ENCODE data around the gene ARHGAP26. TPM values are rescaled to one million over a fixed set of nuclear protein-coding genes. Genes with fewer than 3 reads are reported as not detected.

Gene ARHGAP26
- polyA plus RNA-seq, 6 donors from 2014 or later = 2.4 to 8.7 (median 4.1) TPM

DNA sequence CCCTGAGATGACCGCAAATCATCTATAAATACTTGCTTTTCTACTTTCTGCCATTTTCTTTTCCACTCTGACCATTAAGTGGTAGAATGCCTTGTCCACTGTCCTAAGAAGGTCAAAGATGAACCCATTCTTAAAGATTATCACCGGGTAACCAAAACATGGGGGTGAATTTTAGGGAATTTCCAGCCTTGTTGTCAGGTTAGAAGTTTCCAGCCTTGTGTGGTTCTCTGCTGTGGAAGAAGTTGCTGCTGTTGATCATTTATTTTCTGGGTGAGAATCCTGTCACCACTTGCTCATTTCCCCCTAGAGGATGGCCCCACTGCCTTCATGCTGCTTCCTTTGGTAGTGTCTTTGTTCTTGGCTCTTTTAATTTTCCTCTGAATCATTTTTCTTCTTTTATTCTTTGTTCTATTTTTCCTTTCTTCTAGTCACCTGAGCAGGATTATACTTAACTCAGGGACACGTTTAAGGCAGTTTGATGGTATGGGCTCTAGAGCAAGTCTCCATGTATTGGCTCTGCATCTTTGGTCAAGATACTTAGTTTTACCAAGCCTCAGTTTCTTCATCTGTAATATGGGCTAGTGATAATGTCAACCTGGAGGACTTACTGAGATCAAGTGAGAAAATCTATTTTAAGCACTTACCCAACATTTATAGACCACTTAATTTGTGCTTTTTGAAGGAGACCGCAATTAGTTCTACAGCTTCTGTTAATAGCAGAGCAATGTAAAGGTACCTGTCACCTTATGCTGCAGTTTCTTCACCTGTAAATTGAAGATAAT, 266.2 kb downstream of the ARHGAP26 start:
- DNase-seq (no peak), ATAC-seq (ENCODE audit: low read depth in 2 of 2) (peak in 1 of 2 donors; percentile 28)
- Mint-ChIP-seq H3K4me3 (no peak overlapping the region), H3K9me3 (no peaks in the 10 kb centered on the region), H3K27me3 (no peaks in the 10 kb centered on the region), H3K27ac (peak overlapping the region in 2 of 6 donors; percentile 18 to 89), H3K36me3 (peaks cover 0 to 21% of the 10 kb centered on the region in 2 donors), H3K4me1 (peaks cover 23 to 28% (median 27%) of the 10 kb centered on the region in 3 donors)

DNA sequence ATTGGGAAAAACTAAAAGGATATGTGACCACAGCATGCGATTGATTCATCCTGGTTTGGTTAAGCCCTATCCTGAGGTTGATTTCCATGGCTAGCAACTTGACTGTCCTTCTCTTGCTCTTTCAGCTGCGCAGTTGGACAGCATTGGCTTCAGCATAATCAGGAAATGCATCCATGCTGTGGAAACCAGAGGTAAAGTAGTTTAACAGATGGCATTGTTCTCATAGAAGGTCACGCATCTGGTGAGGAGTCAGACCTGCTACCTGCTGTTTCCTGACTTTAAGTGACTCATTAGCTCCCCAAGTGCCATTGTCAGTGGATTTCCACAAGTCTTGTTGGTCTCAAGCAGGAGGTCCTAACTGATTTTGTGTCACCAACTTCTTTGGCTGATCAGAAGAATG, 266.9 kb downstream of the ARHGAP26 start:
- Mint-ChIP-seq H3K4me3 (no peak overlapping the region), H3K27me3 (no peaks in the 10 kb centered on the region), H3K4me1 (peaks cover 19 to 20% (median 19%) of the 10 kb centered on the region in 3 donors), H3K36me3 (peaks cover 4 to 21% of the 10 kb centered on the region in 2 donors), H3K27ac (no peak overlapping the region), H3K9me3 (no peaks in the 10 kb centered on the region)
- DNase-seq (no peak), ATAC-seq (ENCODE audit: low read depth in 2 of 2) (no peak)

DNA sequence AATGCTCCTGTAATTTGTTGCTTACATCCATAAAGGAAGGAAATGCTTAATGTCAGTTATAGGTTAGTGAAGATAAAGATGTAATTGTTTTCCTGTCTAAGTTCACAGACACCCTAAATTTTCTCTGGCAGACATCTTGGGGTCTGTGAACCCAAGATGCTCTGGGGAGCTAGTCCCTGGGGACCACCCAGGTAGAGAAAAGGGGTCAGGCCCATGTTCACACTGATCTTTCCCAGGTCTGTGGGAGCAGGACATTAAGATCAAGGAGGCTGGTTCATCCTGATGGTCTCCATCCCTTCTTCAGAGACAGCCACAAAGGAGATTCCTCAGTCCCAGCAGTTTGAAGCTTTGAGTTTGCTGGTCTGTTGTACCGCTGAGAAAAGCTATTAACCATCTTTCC, 267.5 kb downstream of the ARHGAP26 start:
- Mint-ChIP-seq H3K27ac (no peak overlapping the region), H3K36me3 (peaks cover 7 to 28% of the 10 kb centered on the region in 2 donors), H3K4me3 (no peak overlapping the region), H3K27me3 (no peaks in the 10 kb centered on the region), H3K9me3 (no peaks in the 10 kb centered on the region), H3K4me1 (peaks cover 14 to 15% (median 15%) of the 10 kb centered on the region in 3 donors)
- ATAC-seq (ENCODE audit: low read depth in 2 of 2) = no peak
- DNase-seq = no peak

DNA sequence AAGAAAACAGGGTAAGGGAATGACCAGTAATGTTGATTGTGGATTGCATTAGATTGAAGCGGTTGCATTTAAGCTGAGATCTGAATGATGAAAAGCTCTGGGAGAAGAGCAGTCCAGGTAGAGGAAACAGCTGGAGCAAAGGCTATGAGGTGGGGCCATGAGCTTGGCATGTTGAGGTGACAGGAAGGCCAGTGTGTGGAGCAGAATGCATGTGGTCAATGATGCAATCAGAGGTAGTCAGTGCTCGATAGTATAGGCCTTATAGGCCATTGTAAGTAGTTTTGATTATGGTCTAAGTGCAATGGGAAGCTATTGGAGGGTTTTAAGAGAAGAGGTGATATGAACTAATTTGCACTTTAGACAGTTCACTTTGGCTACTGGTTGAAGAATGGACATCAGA, 270.4 kb downstream of the ARHGAP26 start:
- Mint-ChIP-seq H3K27ac (peak overlapping the region in 1 of 6 donors; percentile 26), H3K36me3 (peaks cover 7 to 39% of the 10 kb centered on the region in 2 donors), H3K27me3 (no peaks in the 10 kb centered on the region), H3K4me3 (no peak overlapping the region), H3K4me1 (peaks cover 9 to 10% (median 10%) of the 10 kb centered on the region in 3 donors), H3K9me3 (no peaks in the 10 kb centered on the region)
- ATAC-seq (ENCODE audit: low read depth in 2 of 2) = no peak
- no peak for DNase-seq

DNA sequence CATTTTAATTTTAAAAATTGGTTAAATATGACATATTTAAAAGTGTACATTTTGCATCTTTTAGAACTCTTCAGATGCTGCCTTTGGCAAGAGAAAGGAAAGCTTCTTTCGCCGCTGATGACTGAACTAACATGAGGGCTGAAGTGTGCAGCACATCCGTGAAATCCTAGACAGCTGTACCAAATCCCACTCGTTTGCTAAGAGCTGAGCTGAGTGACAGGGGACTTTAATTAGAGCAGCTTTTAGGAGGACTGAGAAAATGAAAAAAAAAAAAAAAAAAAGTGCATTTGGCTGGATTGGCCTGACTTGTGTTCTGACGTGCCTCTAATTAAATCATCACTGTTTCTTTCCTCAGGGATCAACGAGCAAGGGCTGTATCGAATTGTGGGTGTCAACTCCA, 271.3 kb downstream of the ARHGAP26 start:
- Mint-ChIP-seq H3K4me1 (peaks cover 2 to 4% (median 2%) of the 10 kb centered on the region in 3 donors), H3K27ac (no peak overlapping the region), H3K36me3 (peaks cover 7 to 33% of the 10 kb centered on the region in 2 donors), H3K9me3 (no peaks in the 10 kb centered on the region), H3K4me3 (no peak overlapping the region), H3K27me3 (no peaks in the 10 kb centered on the region)
- no peak for DNase-seq
- no peak for ATAC-seq (ENCODE audit: low read depth in 2 of 2)

DNA sequence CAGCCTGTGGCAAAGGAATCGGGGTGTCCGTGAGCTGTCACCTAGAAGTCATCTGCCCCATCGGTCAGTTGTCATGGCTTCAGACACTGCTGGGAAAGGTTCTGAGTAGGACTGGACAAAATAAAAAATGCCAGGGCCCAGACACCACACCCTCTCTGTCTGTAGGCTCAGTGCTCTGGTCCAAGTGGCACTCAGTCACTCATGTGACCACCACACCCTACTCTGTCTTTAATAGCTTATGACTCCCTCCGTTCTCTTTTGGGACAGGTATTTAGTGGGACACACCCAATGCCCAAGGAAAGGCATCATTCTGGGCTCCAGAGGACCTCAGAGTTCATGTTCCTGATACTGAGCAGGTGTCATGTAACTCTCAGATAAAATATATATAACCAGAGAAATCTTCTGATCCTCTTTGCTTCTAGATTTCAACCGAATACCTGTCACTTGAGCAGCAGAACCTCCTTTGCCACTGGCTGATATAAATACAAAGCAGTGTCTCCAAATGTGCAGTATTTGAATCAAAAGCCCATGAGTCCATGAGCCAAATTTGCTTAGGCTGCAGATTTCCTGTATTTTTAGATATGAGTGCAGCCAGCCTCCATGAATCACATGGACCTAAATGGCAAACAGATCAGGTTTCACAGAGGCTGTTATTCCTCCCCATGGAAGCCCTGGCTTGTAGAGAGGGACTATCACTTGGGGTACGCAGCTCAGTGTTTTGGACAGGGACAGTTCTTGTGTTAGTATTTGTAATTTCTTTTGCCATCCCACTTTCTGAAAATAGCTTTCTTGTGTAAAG, 272.0 kb downstream of the ARHGAP26 start:
- Mint-ChIP-seq H3K9me3 (no peaks in the 10 kb centered on the region), H3K27ac (no peak overlapping the region), H3K4me3 (no peak overlapping the region), H3K4me1 (peaks cover 0 to 3% (median 0%) of the 10 kb centered on the region in 3 donors), H3K36me3 (peaks cover 7 to 31% of the 10 kb centered on the region in 2 donors), H3K27me3 (no peaks in the 10 kb centered on the region)
- ATAC-seq (ENCODE audit: low read depth in 2 of 2) (no peak), DNase-seq (no peak)

DNA sequence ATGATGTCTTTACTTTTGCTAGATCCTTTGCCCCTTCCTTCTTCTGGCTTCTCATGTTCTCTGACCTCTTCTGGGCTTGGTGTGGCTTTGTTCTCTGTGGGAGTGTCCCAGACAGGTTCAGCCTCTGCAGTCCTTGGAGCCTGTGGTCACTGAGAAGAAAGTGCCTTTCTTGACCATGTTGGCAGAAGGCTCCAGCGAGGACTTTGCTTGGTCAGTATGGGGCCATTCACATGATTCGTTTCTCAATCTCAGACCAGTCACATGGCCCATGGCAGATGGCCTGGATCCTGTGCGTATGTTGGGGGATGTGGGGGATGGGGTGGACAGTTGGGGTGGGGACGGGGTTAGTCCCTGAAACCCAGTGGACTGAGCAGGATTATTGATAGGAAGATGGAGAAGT, 274.1 kb downstream of the ARHGAP26 start:
- DNase-seq = no peak
- Mint-ChIP-seq H3K27ac (no peak overlapping the region), H3K27me3 (no peaks in the 10 kb centered on the region), H3K9me3 (no peaks in the 10 kb centered on the region), H3K36me3 (peaks cover 7 to 23% of the 10 kb centered on the region in 2 donors), H3K4me1 (peaks cover 0 to 3% (median 0%) of the 10 kb centered on the region in 3 donors), H3K4me3 (no peak overlapping the region)
- no peak for ATAC-seq (ENCODE audit: low read depth in 2 of 2)

DNA sequence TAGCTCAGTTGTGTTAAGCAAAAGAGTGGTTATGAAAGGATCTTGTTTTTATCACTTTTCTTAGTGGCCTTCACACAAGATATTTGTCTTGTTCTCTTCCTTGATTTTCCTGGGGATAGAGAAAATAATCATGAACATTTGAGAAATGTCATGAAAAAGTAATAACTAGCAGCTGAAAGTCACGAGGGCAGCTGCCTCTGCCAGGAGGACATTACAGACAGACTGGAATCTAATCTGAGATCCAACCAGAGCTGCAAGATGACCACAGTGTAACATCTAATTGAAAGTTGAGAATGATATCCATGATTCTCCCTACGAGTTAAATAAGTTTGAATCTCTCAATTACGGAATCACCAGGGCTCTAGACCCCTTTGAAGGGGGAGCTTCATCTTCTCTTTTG, 274.9 kb downstream of the ARHGAP26 start:
- ATAC-seq (ENCODE audit: low read depth in 2 of 2) = no peak
- peaks cover 0 to 3% (median 0%) of the 10 kb centered on the region in 3 donors for H3K4me1 Mint-ChIP-seq
- no peaks in the 10 kb centered on the region for H3K27me3 Mint-ChIP-seq
- no peaks in the 10 kb centered on the region for H3K9me3 Mint-ChIP-seq
- H3K36me3 Mint-ChIP-seq = peaks cover 7 to 23% of the 10 kb centered on the region in 2 donors
- no peak overlapping the region for H3K4me3 Mint-ChIP-seq
- no peak for DNase-seq
- H3K27ac Mint-ChIP-seq = no peak overlapping the region

DNA sequence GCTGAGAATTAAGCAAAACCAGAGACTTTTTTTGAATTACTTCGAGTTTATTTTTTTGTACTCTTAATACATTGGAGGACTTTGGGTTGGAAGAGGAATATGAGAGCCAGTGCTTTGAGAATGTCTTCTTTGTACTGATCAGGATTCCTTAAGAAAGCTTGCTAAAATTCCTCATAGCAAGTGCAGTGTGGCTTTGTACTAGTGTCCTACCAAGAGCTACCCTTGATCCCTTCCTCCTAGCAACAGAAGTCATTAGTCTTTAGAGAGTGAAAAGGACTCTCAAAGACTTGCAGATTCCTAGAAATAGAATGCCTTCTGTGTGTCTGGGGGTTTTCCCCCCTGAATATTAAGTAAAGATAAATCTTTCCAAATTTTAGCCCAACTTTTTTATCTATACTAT, 276.1 kb downstream of the ARHGAP26 start:
- no peak for DNase-seq
- H3K27ac Mint-ChIP-seq = no peak overlapping the region

DNA sequence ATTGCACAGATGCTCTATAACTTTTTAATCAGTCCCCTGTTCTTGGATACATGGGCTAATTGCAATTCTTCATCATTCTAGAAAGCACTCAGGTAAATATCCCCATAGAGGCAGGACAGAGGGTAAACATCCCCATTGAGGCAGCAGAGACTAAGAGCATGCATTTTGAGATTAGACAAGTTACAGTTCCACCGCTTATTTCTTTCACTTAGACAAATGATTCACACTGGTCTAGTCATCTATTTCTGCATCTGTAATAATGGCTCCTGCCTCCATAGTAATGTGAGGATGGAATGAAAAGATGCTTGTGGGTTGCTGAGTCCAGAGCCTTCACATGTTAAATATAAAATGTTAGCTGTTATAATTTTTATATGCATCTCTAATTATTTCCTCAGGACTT, 276.9 kb downstream of the ARHGAP26 start:
- ATAC-seq (ENCODE audit: low read depth in 2 of 2) (no peak), DNase-seq (no peak)
- no peak overlapping the region for H3K27ac Mint-ChIP-seq
- no peak overlapping the region for H3K4me3 Mint-ChIP-seq
- no peaks in the 10 kb centered on the region for H3K4me1 Mint-ChIP-seq
- H3K27me3 Mint-ChIP-seq = no peaks in the 10 kb centered on the region
- no peaks in the 10 kb centered on the region for H3K9me3 Mint-ChIP-seq
- peaks cover 10 to 22% of the 10 kb centered on the region in 2 donors for H3K36me3 Mint-ChIP-seq

More for the DNA sequence above, 276.1 kb downstream of the ARHGAP26 start:
- Mint-ChIP-seq H3K27me3 (no peaks in the 10 kb centered on the region), H3K4me3 (no peak overlapping the region), H3K9me3 (no peaks in the 10 kb centered on the region), H3K4me1 (no peaks in the 10 kb centered on the region), H3K36me3 (peaks cover 14 to 23% of the 10 kb centered on the region in 2 donors)
- no peak for ATAC-seq (ENCODE audit: low read depth in 2 of 2)

DNA sequence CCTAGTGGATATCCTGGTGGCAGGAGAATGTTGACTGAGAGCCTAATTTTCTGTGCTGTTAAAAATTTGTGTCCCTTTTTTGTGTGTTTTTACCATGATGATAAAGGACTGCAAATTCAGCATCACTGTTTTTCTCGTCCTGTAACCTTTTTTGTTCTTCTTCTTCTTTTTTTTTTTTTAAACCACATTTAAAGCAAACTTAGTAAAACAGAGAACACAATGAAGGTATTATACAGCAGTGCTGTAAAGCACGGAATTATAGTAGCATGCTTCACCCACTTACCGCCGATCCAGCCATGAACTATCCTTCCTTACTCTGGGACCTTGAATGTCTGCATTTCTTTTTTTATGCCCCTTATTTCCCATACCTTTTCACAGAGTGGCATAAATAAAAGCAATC, 280.0 kb downstream of the ARHGAP26 start:
- Mint-ChIP-seq H3K9me3 (no peaks in the 10 kb centered on the region), H3K27ac (no peak overlapping the region), H3K36me3 (peaks cover 2 to 6% of the 10 kb centered on the region in 2 donors), H3K4me1 (peaks cover 0 to 18% (median 16%) of the 10 kb centered on the region in 3 donors), H3K4me3 (no peak overlapping the region), H3K27me3 (no peaks in the 10 kb centered on the region)
- ATAC-seq (ENCODE audit: low read depth in 2 of 2) (no peak), DNase-seq (no peak)

DNA sequence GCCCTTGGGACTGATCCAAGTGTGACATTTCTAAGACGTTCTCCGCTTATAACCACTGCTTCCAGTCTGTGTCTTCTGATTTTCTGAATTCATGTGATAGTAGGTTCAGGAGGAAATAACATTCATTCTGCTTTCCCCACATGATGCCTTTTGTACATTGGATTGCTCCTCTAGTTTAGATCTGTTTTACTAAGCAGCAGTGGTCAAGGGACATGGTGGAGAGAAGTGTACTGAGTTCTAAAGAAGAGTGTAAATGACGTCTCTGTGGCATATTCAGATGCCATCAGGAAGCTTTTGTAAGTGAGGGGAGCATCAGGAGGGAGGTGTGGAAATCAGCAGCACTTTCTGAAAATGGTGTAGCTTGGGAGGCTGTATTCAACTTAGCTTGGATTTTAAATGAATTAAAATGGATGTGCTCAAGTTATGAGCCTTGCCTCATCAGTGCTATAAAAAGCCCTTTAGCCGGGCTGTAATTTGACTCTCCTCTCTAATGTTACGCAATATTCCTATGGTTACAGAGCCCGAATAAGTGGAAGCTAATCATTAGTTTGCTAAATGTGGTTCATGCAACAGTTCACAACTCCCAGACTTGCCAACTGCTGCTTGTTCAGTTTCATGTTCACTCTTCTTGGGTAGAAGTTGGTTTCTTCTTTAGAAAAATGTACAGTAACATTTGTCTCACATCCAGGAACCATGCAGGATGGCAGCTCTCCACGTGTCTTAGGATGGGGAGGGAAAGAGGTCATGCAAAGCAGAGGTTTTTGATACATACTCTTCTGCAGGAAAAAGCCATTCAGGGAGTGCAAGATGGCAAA, 281.3 kb downstream of the ARHGAP26 start:
- H3K4me3 Mint-ChIP-seq = no peak overlapping the region
- DNase-seq (no peak), ATAC-seq (ENCODE audit: low read depth in 2 of 2) (no peak)
- peak overlapping the region in 1 of 6 donors; percentile 47 for H3K27ac Mint-ChIP-seq
- no peaks in the 10 kb centered on the region for H3K27me3 Mint-ChIP-seq
- H3K9me3 Mint-ChIP-seq = no peaks in the 10 kb centered on the region
- H3K36me3 Mint-ChIP-seq = peaks cover 6 to 8% of the 10 kb centered on the region in 2 donors
- H3K4me1 Mint-ChIP-seq = peaks cover 0 to 18% (median 16%) of the 10 kb centered on the region in 3 donors

All from naive B cell (primary cell).